ENCODE results near the gene OXA1L.
"Not testable (repeated sequence)": the region's sequence is repeated elsewhere in the genome, so short reads cannot be mapped to it uniquely, and the experiment has no call there.

The OXA1L gene

GRCh38 chr14:22766457-22767322 is at the start of gene OXA1L:
Gene OXA1L (plus strand): TSS chr14:22766688. CDS start chr14:22766702, 14 bp downstream.
- peak; percentile 99 for DNase-seq (ENCODE audit: low spot score)

GRCh38 chr14:22718091-22718490 is 48.4 kb upstream of the OXA1L start:
- DNase-seq (ENCODE audit: low spot score): no peak

GRCh38 chr14:22721213-22721612 is 45.3 kb upstream of the OXA1L start:
- DNase-seq (ENCODE audit: low spot score): no peak

- no peak for DNase-seq (ENCODE audit: low spot score)
These were observed 42.7 kb upstream of the OXA1L start for GRCh38 chr14:22723815-22724214.

- DNase-seq (ENCODE audit: low spot score): not testable (repeated sequence)
These were observed 41.6 kb upstream of the OXA1L start for GRCh38 chr14:22724847-22725246.

- DNase-seq (ENCODE audit: low spot score): not testable (repeated sequence)
These were observed 41.1 kb upstream of the OXA1L start for GRCh38 chr14:22725374-22725773.

GRCh38 chr14:22726012-22726411 is 40.5 kb upstream of the OXA1L start:
- DNase-seq (ENCODE audit: low spot score): no peak

GRCh38 chr14:22732062-22732461 is 34.4 kb upstream of the OXA1L start:
- DNase-seq (ENCODE audit: low spot score): not testable (repeated sequence)

GRCh38 chr14:22733829-22734228 is 32.7 kb upstream of the OXA1L start:
- DNase-seq (ENCODE audit: low spot score): no peak

GRCh38 chr14:22735096-22735495 is 31.4 kb upstream of the OXA1L start:
- DNase-seq (ENCODE audit: low spot score): no peak

- DNase-seq (ENCODE audit: low spot score): not testable (repeated sequence)
These were observed 30.1 kb upstream of the OXA1L start for GRCh38 chr14:22736384-22736783.

GRCh38 chr14:22737052-22737451 is 29.4 kb upstream of the OXA1L start:
- DNase-seq (ENCODE audit: low spot score): no peak

GRCh38 chr14:22739423-22739822 is 27.1 kb upstream of the OXA1L start:
- no peak for DNase-seq (ENCODE audit: low spot score)

- no peak for DNase-seq (ENCODE audit: low spot score)
These were observed 26.5 kb upstream of the OXA1L start for GRCh38 chr14:22740020-22740419.

GRCh38 chr14:22747769-22748168 is 18.7 kb upstream of the OXA1L start:
- no peak for DNase-seq (ENCODE audit: low spot score)

- DNase-seq (ENCODE audit: low spot score): no peak
These were observed 18.3 kb upstream of the OXA1L start for GRCh38 chr14:22748206-22748605.

- no peak for DNase-seq (ENCODE audit: low spot score)
These were observed 17.8 kb upstream of the OXA1L start for GRCh38 chr14:22748631-22749068.

- DNase-seq (ENCODE audit: low spot score): no peak
These were observed 14.1 kb upstream of the OXA1L start for GRCh38 chr14:22752422-22752821.

GRCh38 chr14:22753586-22753985 is 12.9 kb upstream of the OXA1L start:
- no peak for DNase-seq (ENCODE audit: low spot score)

- DNase-seq (ENCODE audit: low spot score): not testable (repeated sequence)
These were observed 8.4 kb upstream of the OXA1L start for GRCh38 chr14:22757972-22758650.

GRCh38 chr14:22761734-22762133 is 4.8 kb upstream of the OXA1L start:
- no peak for DNase-seq (ENCODE audit: low spot score)

- DNase-seq (ENCODE audit: low spot score): no peak
These were observed 2.1 kb upstream of the OXA1L start for GRCh38 chr14:22764382-22764781.

- no peak for DNase-seq (ENCODE audit: low spot score)
These were observed 768 bp downstream of the OXA1L start for GRCh38 chr14:22767323-22767589.

GRCh38 chr14:22768947-22769346 is 2.5 kb downstream of the OXA1L start:
- DNase-seq (ENCODE audit: low spot score): no peak
